TTC549 (cell line): ENCODE data around the gene TRPM8.

ENCODE experiments used
- FAIRE-seq: peaks from 2 replicates; lab custom pipeline; 2012; peaks lifted over from hg19 to GRCh38; lab: Jason Lieb, UNC

The TRPM8 gene

DNA sequence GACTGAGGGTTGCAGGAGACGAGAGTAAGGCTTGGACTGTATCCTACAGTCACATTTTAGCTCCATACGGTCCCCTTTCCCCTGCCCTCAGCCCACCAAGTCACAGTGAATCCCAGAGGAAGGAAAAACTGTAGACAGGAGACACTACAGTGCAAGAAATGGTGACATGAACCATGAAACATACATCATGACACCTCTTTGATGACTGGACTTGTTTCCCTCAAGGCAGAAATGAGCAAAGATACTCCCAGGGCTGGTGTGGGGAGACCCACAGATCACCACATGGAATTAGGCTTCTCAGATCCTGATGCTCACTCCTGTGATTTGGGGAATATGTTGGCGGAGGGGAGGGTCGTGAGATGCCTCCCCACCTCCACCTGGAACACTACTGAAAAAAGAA lies 85.1 kb downstream of the TRPM8 start:
- no peak for FAIRE-seq

DNA sequence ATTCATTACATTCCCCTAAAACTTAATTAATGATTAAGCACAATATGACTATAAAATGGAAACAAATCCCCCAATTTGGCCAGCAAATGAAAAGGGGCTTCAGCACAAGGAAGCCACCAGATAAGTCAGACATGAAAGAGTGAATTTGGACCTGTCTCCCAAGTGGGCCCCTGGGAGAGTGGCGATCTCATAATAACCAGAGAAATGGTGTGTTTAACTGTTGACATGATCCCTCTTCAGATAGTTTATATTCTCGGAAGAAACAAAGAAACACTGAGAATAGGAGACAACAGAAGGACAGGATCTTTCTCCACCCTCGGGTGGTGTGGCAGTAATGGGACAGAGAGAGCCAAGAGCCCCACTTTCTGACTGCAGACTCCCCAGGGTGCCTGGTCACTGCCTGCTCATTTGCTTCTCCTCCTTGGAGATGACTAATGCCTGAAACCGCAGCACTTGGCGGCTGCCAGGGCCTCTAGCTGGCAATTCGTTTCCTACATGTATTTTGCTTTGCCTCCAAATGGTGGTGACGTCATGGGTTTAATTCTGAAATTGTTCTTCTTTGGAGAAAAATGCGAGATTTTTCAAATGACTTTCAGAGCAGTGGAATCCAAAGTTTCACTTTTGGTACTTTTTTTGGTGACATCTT lies 86.9 kb downstream of the TRPM8 start:
- no peak for FAIRE-seq

DNA sequence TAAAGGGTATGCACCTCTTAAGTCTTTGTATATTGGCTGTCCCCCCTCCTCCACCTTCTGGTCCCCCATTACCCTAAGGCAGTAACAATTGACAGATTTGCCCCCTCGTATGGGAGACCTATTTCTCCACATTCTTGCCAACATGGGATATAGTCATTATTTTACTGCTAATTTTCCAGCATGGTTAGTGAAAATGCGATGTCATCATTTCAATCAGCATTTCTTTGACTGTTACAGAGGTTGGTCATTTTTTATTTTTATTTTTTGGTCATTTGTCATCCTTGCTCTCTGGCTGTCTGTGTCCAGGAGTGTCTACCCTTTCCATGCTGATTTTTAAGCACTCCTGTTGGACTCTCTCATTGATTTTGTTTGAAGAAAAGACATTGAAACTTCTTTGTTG lies 88.0 kb downstream of the TRPM8 start:
- no peak for FAIRE-seq

- FAIRE-seq, result no peak
Measured at GRCh38 chr2:234006501-234006900, 89.3 kb downstream of the TRPM8 start.

GRCh38 chr2:234014427-234014826 lies 97.3 kb downstream of the TRPM8 start:
- FAIRE-seq, result no peak

DNA sequence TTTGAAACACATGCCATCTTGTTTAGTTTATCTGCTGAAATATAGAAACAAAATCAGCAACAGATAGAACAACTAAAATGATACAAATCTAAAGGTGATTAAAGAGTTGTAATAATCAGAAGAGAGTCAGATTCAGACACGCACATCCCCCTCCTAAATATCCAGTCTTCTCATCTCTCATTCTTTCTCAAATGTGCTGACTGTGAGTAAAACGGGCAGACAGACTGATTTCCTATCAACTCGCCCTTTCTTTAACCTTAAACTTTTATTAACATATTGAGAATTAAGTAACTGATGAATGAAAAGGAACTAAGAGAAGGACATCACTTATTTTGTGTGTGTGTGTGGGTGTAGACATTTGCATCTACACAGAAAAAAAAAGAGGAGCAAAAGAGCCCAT lies 98.7 kb downstream of the TRPM8 start:
- FAIRE-seq, result no peak

DNA sequence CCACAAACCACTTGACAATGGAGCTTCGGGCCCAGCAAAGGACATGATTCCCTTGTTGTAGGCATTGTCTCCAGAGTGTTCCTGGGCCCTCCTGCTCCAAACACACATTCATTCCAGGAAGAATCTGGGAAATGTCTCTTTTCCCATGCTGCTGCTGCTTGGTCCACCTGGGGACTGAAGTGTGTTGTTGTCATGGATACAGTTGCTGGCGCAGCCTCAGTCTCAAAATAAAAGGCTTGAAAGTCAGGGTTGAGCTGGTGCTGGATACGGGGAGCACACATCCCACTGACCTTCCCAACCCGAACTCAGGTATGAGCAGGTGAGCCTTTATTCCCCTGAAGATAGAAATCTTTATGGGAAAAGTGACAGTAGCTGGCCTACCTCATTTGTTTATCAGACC lies 102.7 kb downstream of the TRPM8 start:
- FAIRE-seq, result no peak

DNA sequence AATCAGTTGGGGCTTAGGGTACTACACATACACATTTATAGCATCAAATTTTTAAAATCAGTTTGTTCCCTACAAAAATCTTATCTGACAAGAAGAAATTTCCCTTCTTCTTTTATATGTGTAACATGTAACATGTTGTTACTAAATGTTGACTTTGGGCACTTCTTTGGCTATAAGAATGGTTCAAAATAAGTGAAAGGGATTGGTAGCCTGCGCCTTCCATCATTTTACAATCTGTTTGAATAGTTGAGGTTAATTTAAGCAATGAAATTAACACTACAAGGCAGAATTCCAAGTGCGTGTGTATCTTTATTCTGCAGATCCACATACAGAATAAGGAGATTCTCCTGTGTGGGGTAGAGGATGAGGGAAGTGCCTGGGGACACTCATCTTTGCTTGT lies 103.2 kb downstream of the TRPM8 start:
- no peak for FAIRE-seq

DNA sequence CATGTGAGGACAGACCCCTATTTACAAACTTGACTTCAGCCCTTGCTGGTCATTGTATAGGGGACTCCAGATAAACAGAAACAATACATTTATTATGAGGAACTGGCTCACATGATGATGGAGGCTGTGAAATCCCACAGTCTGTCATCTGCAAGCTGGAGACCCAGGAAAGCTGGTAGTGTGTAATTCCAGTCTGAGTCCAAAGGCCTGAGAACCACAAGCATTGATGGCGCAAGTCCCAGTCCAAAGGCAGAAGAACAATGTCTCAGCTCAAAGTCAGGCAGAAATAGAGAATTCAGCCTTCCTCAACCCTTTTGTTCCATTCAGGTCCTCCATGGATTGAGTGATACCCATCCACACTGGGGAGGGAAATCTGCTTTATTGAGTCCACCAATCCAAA lies 105.3 kb downstream of the TRPM8 start:
- FAIRE-seq, result no peak

- no peak for FAIRE-seq
Measured at GRCh38 chr2:234024304-234024703, 107.1 kb downstream of the TRPM8 start.

DNA sequence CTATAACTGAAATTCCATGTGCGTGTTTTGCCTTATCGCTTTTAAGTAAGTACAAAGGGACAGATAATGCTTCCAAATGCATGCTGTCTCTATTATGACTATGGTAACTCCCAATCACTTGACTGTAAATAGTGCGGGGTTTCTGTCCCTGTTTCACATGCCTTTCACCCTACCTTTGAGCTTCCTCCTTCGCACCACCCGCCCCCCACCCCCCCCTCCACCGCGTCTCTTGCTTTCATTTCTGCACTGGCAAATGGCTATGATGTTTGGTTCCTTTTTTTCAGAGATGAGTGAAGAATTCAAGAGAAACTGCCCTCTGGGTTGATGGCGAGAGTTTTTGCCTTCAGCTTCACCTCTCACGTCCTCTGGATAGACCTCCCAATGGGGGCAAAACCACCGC lies 108.3 kb downstream of the TRPM8 start:
- no peak for FAIRE-seq

GRCh38 chr2:234025891-234026401 lies 108.8 kb downstream of the TRPM8 start:
- FAIRE-seq, result no peak

DNA sequence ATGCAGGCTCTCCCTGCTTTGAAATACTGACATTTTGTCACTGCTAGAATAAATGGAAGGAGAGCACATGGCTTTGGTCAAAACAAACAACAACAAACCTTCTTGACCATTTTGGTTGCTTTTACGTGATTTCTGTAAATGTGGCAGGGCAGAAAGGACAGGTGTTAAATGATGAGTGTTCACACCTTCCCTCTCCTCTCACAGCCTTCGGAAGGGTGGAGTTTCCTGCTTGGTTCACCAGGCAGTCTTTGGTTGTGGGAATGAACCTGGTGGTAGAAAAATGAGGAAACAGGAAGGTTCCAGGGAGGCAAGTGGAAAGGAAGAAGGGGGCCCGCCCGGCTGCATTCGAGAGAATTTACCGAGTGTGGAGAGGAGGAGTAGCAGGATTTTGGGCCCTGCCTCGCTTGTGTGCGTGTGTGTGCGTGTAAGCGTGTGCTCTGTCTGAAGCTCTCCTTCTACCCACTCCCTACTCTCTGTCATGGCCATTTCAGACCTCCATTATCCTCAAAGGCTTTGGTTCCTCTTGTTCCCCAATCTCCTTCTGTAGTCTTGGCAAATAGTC lies 109.6 kb downstream of the TRPM8 start:
- FAIRE-seq, result no peak

DNA sequence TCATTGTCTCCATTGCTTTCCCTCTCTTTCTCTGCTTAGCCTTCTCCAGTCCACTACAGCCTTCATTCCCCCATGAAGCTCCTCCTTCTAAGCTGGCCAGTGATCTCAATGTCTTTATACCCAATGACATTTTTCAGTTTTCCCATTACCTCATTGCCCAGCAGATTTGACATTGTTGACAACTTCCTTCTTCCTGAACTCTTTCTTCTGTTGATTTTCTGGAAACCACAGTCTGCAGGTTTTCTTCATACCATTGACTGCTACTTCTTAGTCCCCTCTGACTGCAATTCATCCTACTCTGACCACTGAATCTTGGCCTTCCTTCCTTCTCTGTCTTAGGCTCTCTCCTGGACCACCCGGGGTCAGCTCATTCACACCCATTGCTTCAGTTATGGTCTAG lies 110.5 kb downstream of the TRPM8 start:
- FAIRE-seq, result no peak

DNA sequence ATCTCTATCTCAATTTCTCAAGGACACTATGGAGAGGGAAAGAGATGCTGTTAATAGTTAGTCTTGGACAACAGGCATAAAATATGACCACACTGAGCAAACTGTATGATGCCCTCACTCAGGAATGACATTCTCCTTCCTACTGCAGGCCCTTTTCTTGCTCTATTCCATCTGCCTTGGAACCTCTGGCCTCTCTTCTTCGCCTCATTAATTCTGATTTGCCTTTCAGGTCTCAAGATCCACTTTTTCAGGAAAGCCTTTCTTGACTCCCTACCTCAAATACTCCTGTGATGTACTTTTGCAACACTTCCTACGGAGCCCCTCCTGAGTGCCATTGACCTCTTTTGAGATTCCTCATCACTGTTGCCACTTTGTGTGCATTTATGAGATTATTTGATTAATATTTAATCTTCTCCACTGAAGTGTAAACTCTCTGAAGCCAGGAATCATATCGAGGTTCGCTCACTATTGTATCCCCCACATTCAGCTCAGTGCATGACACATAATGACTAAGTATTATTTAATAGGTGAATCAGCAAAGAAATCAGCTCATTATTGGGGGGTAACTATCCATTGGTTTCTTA lies 112.1 kb downstream of the TRPM8 start:
- no peak for FAIRE-seq

GRCh38 chr2:234031207-234031606 lies 114.0 kb downstream of the TRPM8 start:
- no peak for FAIRE-seq

DNA sequence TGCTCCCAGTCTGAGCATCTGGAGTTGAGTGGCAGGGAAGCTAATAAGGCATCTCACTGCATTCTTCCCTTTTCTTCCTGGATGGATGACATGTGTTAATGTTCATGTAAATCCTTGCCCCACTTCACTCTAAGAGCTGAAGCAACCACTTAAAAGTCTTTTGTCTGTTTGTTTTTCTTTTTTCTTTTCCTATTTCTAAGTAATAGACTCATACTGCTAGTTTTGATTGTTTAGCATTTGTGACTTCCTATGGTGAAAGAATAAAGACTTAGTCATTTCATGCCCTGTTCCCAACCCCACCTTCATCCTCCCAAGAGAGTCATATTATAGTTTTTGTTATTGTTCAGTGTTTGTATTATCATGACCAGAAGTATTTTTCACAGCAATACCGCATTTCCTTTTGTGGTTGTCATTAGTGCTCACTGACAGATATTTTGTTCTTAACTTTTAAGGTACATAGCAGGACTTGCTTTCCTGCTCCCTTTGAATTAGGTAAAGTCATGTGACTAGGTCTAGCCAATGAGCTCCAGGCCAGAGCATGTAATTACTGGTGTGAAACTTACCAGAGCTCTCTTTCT lies 115.2 kb downstream of the TRPM8 start:
- FAIRE-seq, result no peak

DNA sequence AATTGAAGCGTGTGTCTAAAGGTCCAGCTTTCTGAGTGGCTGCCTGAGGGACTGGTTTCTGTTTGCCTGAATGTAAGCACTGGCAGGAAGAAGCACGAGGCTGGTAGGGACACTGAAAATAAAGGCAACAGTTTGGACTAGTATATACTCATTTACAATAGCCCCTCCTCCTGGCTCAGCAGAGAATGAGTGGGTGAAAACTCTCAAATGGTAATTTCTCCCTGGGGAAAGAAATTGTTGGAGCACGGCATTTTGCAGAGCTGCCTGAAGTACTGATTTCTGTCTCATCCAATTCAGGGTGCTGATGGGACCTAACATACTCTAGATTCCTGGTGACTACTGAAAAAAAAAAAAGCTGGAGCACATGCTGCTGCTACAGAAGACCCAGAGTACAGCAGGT lies 116.0 kb downstream of the TRPM8 start:
- FAIRE-seq, result no peak

DNA sequence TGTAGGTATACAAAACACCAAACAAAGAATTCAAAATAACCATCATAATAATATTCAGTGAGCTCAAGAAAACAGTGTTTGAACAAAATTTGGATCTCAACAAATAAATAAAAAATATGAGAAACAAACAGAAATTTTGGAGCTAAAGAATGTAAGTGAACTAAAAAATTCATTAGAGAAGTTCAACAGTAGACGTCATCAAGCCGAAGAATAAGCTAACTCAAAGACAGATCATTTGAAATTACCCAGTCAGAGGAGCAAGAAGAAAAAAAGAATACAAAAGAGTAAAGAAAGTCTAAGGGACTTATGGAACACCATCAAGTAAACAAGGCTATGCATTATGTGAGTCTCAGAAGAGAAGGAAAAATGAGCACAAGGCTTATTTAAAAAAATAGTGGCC lies 116.7 kb downstream of the TRPM8 start:
- FAIRE-seq, result no peak

- FAIRE-seq, result no peak
Measured at GRCh38 chr2:234038076-234038802, 121.1 kb downstream of the TRPM8 start.

- FAIRE-seq, result no peak
Measured at GRCh38 chr2:234044157-234044556, 127.0 kb downstream of the TRPM8 start.

DNA sequence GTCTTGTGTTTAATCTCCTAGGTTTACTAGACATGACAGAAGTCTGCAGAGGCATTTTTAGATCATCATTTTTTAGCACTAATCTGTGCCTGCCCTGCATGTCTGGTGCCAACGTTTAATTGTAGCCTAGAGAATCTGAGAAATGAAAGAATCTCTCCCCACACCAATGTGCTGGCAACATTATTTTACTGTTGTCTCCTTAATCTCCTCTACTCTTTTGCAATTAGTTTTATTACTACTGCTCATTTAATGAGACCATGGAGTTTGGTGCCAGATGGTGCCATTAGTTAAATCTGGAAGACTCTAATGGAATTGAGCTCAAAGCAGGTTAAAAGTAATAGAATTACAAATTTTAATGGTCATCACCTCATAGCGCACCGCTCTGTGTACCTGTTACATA lies 129.3 kb downstream of the TRPM8 start:
- no peak for FAIRE-seq

DNA sequence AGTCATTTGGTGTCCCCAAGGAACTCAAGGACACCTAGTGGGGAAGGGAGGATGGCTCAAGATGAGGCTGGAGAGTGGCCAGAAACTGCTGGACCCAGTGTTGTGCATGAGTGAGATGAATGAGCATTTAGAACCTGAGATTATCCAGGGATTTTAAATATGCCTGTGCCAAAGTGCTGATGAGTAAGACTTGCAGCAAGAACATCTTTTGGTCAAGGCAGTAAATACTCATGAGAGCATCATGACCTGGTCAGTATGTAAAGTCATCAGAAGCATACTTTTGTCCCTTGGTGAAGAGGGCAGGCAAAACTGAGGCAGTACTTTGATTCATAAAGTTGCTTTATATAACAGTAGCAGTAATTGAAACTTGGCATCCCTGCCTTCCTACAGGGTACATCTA lies 130.2 kb downstream of the TRPM8 start:
- no peak for FAIRE-seq
